ENCODE results near the gene HYDIN. TPM values are rescaled to one million over a fixed set of nuclear protein-coding genes. Genes with fewer than 3 reads are reported as not detected.
"Not testable (repeated sequence)": the region's sequence is repeated elsewhere in the genome, so short reads cannot be mapped to it uniquely, and the experiment has no call there.

The HYDIN gene
- total RNA-seq, 1 donor from 2014 or later: not detected

GRCh38 chr16:71143246-71143645, 87.3 kb downstream of the HYDIN start:
- DNase-seq (ENCODE audit: extremely low read depth, low read depth, low spot score): not testable (repeated sequence)

GRCh38 chr16:71110565-71110964, 120.0 kb downstream of the HYDIN start:
- not testable (repeated sequence) for DNase-seq (ENCODE audit: extremely low read depth, low read depth, low spot score)

- DNase-seq (ENCODE audit: extremely low read depth, low read depth, low spot score): not testable (repeated sequence)
Measured at GRCh38 chr16:71109656-71110208, 120.8 kb downstream of the HYDIN start.

- not testable (repeated sequence) for DNase-seq (ENCODE audit: extremely low read depth, low read depth, low spot score)
Measured at GRCh38 chr16:71105881-71106280, 124.6 kb downstream of the HYDIN start.

GRCh38 chr16:71083573-71083972, 146.9 kb downstream of the HYDIN start:
- not testable (repeated sequence) for DNase-seq (ENCODE audit: extremely low read depth, low read depth, low spot score)

GRCh38 chr16:71080777-71081176, 149.7 kb downstream of the HYDIN start:
- not testable (repeated sequence) for DNase-seq (ENCODE audit: extremely low read depth, low read depth, low spot score)

- DNase-seq (ENCODE audit: extremely low read depth, low read depth, low spot score): not testable (repeated sequence)
Measured at GRCh38 chr16:71080262-71080661, 150.3 kb downstream of the HYDIN start.

GRCh38 chr16:71070651-71071050, 159.9 kb downstream of the HYDIN start:
- not testable (repeated sequence) for DNase-seq (ENCODE audit: extremely low read depth, low read depth, low spot score)

- not testable (repeated sequence) for DNase-seq (ENCODE audit: extremely low read depth, low read depth, low spot score)
Measured at GRCh38 chr16:71069842-71070241, 160.7 kb downstream of the HYDIN start.

GRCh38 chr16:71053897-71054609, 176.5 kb downstream of the HYDIN start:
- not testable (repeated sequence) for DNase-seq (ENCODE audit: extremely low read depth, low read depth, low spot score)

GRCh38 chr16:71050307-71050706, 180.2 kb downstream of the HYDIN start:
- not testable (repeated sequence) for DNase-seq (ENCODE audit: extremely low read depth, low read depth, low spot score)

- DNase-seq (ENCODE audit: extremely low read depth, low read depth, low spot score): not testable (repeated sequence)
Measured at GRCh38 chr16:71039368-71040111, 191.0 kb downstream of the HYDIN start.

- not testable (repeated sequence) for DNase-seq (ENCODE audit: extremely low read depth, low read depth, low spot score)
Measured at GRCh38 chr16:71038421-71038820, 192.1 kb downstream of the HYDIN start.

GRCh38 chr16:71037987-71038386, 192.5 kb downstream of the HYDIN start:
- not testable (repeated sequence) for DNase-seq (ENCODE audit: extremely low read depth, low read depth, low spot score)

- not testable (repeated sequence) for DNase-seq (ENCODE audit: extremely low read depth, low read depth, low spot score)
Measured at GRCh38 chr16:71028032-71028727, 202.3 kb downstream of the HYDIN start.

GRCh38 chr16:71027511-71027910, 203.0 kb downstream of the HYDIN start:
- DNase-seq (ENCODE audit: extremely low read depth, low read depth, low spot score): not testable (repeated sequence)

- DNase-seq (ENCODE audit: extremely low read depth, low read depth, low spot score): not testable (repeated sequence)
Measured at GRCh38 chr16:71023851-71024439, 206.6 kb downstream of the HYDIN start.

GRCh38 chr16:71021961-71022537, 208.5 kb downstream of the HYDIN start:
- not testable (repeated sequence) for DNase-seq (ENCODE audit: extremely low read depth, low read depth, low spot score)

GRCh38 chr16:71019067-71019682, 211.3 kb downstream of the HYDIN start:
- not testable (repeated sequence) for DNase-seq (ENCODE audit: extremely low read depth, low read depth, low spot score)

- not testable (repeated sequence) for DNase-seq (ENCODE audit: extremely low read depth, low read depth, low spot score)
Measured at GRCh38 chr16:71015419-71015818, 215.1 kb downstream of the HYDIN start.

Data from glomerular endothelial cell (primary cell).